Loucy (cell line): ENCODE data around the gene PTPRN2.

Experiments used
- H2AFZ ChIP-seq: fragments of 200-600 bp; sonication (generic); 2 replicates; pipeline ENCODE4 v1.6.0; 2016; ENCODE audit warnings: antibody characterized with exemption, mild to moderate bottlenecking, low read length, moderate library complexity
- H3F3A ChIP-seq: fragments of 200-600 bp; 2 replicates; pipeline ENCODE4 v1.6.0; 2016; ENCODE audit warnings: antibody characterized with exemption, low read depth, mild to moderate bottlenecking
- H3K27me3 ChIP-seq: fragments of 200-600 bp; sonication (generic); 2 replicates; pipeline ENCODE4 v1.6.1; 2014; ENCODE audit warnings: low read length, mild to moderate bottlenecking; ENCODE audit not compliant: insufficient read depth, poor library complexity, severe bottlenecking
- H3K36me3 ChIP-seq: fragments of 200-600 bp; sonication (generic); 2 replicates; pipeline ENCODE4 v1.6.1; 2016; ENCODE audit warnings: low read length; ENCODE audit not compliant: insufficient read depth
- H3K4me1 ChIP-seq: fragments of 200-600 bp; sonication (generic); 2 replicates; pipeline ENCODE4 v1.5.1; 2014; ENCODE audit warnings: low read length, mild to moderate bottlenecking; ENCODE audit not compliant: insufficient read depth, poor library complexity, severe bottlenecking
- H3K4me2 ChIP-seq: fragments of 200-600 bp; sonication (generic); 2 replicates; pipeline ENCODE4 v1.6.0; 2014; ENCODE audit warnings: antibody characterized with exemption, low read length, low read depth, mild to moderate bottlenecking; ENCODE audit not compliant: poor library complexity, severe bottlenecking
- H3K4me3 ChIP-seq: fragments of 200-600 bp; sonication (generic); 2 replicates; pipeline ENCODE4 v1.5.1; 2014; ENCODE audit warnings: low read length, mild to moderate bottlenecking, mixed read lengths; ENCODE audit not compliant: poor library complexity, severe bottlenecking
- H3K79me2 ChIP-seq: fragments of 200-600 bp; sonication (generic); 2 replicates; pipeline ENCODE4 v1.6.1; 2014; ENCODE audit warnings: low read length; ENCODE audit not compliant: insufficient read depth
- H3K9ac ChIP-seq: fragments of 200-600 bp; sonication (generic); 2 replicates; pipeline ENCODE4 v1.6.0; 2014; ENCODE audit warnings: mild to moderate bottlenecking, low read depth, low read length, moderate library complexity; ENCODE audit not compliant: poor library complexity, severe bottlenecking
- H3K9me2 ChIP-seq: fragments of 200-600 bp; sonication (generic); replicated peaks from 2 replicates; pipeline ENCODE4 v1.6.1; 2016; ENCODE audit warnings: low read depth, low read length, mixed read lengths
- H3K9me3 ChIP-seq: fragments of 200-600 bp; sonication (generic); 2 replicates; pipeline ENCODE4 v1.6.1; 2014; ENCODE audit warnings: mild to moderate bottlenecking, antibody characterized with exemption, low read length, low read depth; ENCODE audit not compliant: insufficient read depth
- H4K20me1 ChIP-seq: fragments of 200-600 bp; sonication (generic); 2 replicates; pipeline ENCODE4 v1.6.0; 2014; ENCODE audit warnings: antibody characterized with exemption, low read length, mild to moderate bottlenecking; ENCODE audit not compliant: insufficient read depth, poor library complexity, severe bottlenecking
- CTCF ChIP-seq: fragments of 200-600 bp; sonication (generic); conservative IDR thresholded peaks from 2 replicates; pipeline ENCODE4 v1.5.1; 2014; ENCODE audit warnings: mild to moderate bottlenecking, antibody characterized with exemption, low read length
- EZH2phosphoT487 ChIP-seq: fragments of 200-600 bp; IDR thresholded peaks from 2 replicates; pipeline ENCODE4 v1.6.1; 2018; ENCODE audit warnings: antibody characterized with exemption, mild to moderate bottlenecking, moderate library complexity, borderline replicate concordance

PTPRN2 gene

GRCh38 chr7:158495786-158496185 is 91.8 kb downstream of the PTPRN2 start:
- H3K9me2 ChIP-seq, result no peaks in the 10 kb centered on the region
- TF ChIP-seq EZH2phosphoT487, result no peak
- TF ChIP-seq CTCF, result no peak; the same call in 1 of the 2 replicates
- no peaks in the 10 kb centered on the region for H3K4me1 ChIP-seq
- no peaks in the 10 kb centered on the region for H3K9me3 ChIP-seq
- H3K4me2 ChIP-seq, result no peak overlapping the region
- no peaks in the 10 kb centered on the region for H3K27me3 ChIP-seq
- no peak overlapping the region for H2AFZ ChIP-seq
- H3K9ac ChIP-seq, result no peak overlapping the region
- H3F3A ChIP-seq, result no peaks in the 10 kb centered on the region
- no peaks in the 10 kb centered on the region for H4K20me1 ChIP-seq
- H3K79me2 ChIP-seq, result no peaks in the 10 kb centered on the region
- H3K36me3 ChIP-seq, result no peaks in the 10 kb centered on the region
- H3K4me3 ChIP-seq, result no peak overlapping the region

GRCh38 chr7:158495216-158495615 is 92.4 kb downstream of the PTPRN2 start:
- no peak overlapping the region for H3K4me2 ChIP-seq
- H3K9ac ChIP-seq, result no peak overlapping the region
- no peak overlapping the region for H3K4me3 ChIP-seq
- no peaks in the 10 kb centered on the region for H3K36me3 ChIP-seq
- H3F3A ChIP-seq, result no peaks in the 10 kb centered on the region
- H4K20me1 ChIP-seq, result no peaks in the 10 kb centered on the region
- TF ChIP-seq EZH2phosphoT487 (no peak), CTCF (peak; percentile 14; the same call in 1 of the 2 replicates)
- H3K9me3 ChIP-seq, result no peaks in the 10 kb centered on the region; the same call in 1 of the 2 replicates
- H2AFZ ChIP-seq, result no peak overlapping the region
- no peaks in the 10 kb centered on the region for H3K9me2 ChIP-seq
- no peaks in the 10 kb centered on the region for H3K27me3 ChIP-seq
- H3K4me1 ChIP-seq, result no peaks in the 10 kb centered on the region
- no peaks in the 10 kb centered on the region for H3K79me2 ChIP-seq

GRCh38 chr7:158494643-158495042 is 93.0 kb downstream of the PTPRN2 start:
- Histone ChIP-seq H3K79me2 (no peaks in the 10 kb centered on the region), H3K4me1 (no peaks in the 10 kb centered on the region), H4K20me1 (no peaks in the 10 kb centered on the region), H3K9me3 (no peaks in the 10 kb centered on the region; the same call in 1 of the 2 replicates), H3F3A (no peaks in the 10 kb centered on the region), H3K9ac (no peak overlapping the region), H2AFZ (peak overlapping the region; percentile 81; the same call in 1 of the 2 replicates), H3K9me2 (no peaks in the 10 kb centered on the region), H3K4me2 (peak overlapping the region; percentile 16), H3K4me3 (no peak overlapping the region), H3K36me3 (no peaks in the 10 kb centered on the region), H3K27me3 (no peaks in the 10 kb centered on the region)
- TF ChIP-seq CTCF, result no peak
